DOHH2 (cell line): ENCODE data around the gene ATP4B.

Experiments
- EZH2phosphoT487 ChIP-seq: fragments of 200-600 bp; sonication (generic); IDR thresholded peaks from 2 replicates; pipeline ENCODE4 v1.6.1; 2017; ENCODE audit warnings: borderline replicate concordance, mild to moderate bottlenecking, antibody characterized with exemption, low read length, moderate library complexity, mixed read lengths
- TF ChIP-seq, protein P1 (sequence below): fragments of 200-600 bp; sonication (generic); IDR thresholded peaks from one replicate; pipeline ENCODE4 v1.5.1; 2014; ENCODE audit warnings: antibody characterized with exemption, mild to moderate bottlenecking, low read depth, low read length; ENCODE audit not compliant: poor library complexity, severe bottlenecking

DNA sequence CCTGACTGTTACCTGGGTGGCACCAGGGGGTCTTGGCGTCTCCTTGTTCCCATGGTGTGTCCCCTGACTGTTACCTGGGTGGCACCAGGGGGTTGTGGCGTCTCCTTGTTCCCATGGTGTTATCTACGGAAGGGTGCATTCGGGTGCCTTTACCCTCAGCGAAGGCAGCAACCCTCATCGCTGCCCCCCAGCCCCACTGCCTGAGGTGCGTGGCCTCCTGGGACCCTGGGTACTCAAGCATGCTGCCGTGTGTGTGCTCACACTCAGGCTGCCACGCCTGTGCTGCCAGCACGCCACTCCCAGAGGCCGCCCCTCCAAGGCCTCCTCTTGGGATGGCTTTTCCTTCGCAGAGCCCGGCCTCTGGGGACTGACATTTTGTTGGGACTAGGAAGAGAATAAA lies 48.4 kb downstream of the ATP4B start:
- TF ChIP-seq, protein P1, sequence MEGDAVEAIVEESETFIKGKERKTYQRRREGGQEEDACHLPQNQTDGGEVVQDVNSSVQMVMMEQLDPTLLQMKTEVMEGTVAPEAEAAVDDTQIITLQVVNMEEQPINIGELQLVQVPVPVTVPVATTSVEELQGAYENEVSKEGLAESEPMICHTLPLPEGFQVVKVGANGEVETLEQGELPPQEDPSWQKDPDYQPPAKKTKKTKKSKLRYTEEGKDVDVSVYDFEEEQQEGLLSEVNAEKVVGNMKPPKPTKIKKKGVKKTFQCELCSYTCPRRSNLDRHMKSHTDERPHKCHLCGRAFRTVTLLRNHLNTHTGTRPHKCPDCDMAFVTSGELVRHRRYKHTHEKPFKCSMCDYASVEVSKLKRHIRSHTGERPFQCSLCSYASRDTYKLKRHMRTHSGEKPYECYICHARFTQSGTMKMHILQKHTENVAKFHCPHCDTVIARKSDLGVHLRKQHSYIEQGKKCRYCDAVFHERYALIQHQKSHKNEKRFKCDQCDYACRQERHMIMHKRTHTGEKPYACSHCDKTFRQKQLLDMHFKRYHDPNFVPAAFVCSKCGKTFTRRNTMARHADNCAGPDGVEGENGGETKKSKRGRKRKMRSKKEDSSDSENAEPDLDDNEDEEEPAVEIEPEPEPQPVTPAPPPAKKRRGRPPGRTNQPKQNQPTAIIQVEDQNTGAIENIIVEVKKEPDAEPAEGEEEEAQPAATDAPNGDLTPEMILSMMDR = no peak
- no peak for TF ChIP-seq EZH2phosphoT487
